Activated CD4-positive, alpha-beta T cell treated with anti-CD3 and anti-CD28 coated beads for 36 hours (primary cell): ENCODE results near the gene GLCCI1. TPM values are rescaled to one million over a fixed set of nuclear protein-coding genes. Genes with fewer than 3 reads are reported as not detected.
A peak's percentile ranks its signal among the peaks of the same experiment; 100 is the strongest.
"Not testable (repeated sequence)": the region's sequence is repeated elsewhere in the genome, so short reads cannot be mapped to it uniquely, and the experiment has no call there.

Source experiments
- ATAC-seq: fragments of 200-7000 bp; cut with Tn5 transposase; one replicate; pipeline ENCODE4 v1.10.0; 2021; ENCODE audit warnings: mild to moderate bottlenecking, moderate library complexity
- CTCF ChIA-PET: fragments of 350-600 bp; sonication (Branson Sonifier 250); formaldehyde crosslinking; loops from one replicate; lab custom pipeline; 2021; ENCODE audit warnings: antibody characterized with exemption; lab: Charles Lee
- POLR2A ChIA-PET: fragments of 350-600 bp; sonication (Branson Sonifier 250); formaldehyde crosslinking; loops from one replicate; lab custom pipeline; 2021; ENCODE audit warnings: antibody characterized with exemption, inconsistent platforms; lab: Charles Lee
- DNase-seq: peaks from one replicate; pipeline ENCODE4 v3.0.0-alpha.2; 2020
- H3K27ac Mint-ChIP-seq: one replicate; pipeline ENCODE4 v1.8.0; 2021; ENCODE audit warnings: mixed read lengths
- H3K27me3 Mint-ChIP-seq: one replicate; pipeline ENCODE4 v1.8.0; 2021; ENCODE audit warnings: mixed read lengths
- H3K36me3 Mint-ChIP-seq: one replicate; pipeline ENCODE4 v1.8.0; 2021; ENCODE audit warnings: low read depth, mixed read lengths
- H3K4me1 Mint-ChIP-seq: one replicate; pipeline ENCODE4 v1.8.0; 2021; ENCODE audit warnings: mixed read lengths
- H3K4me3 Mint-ChIP-seq: one replicate; pipeline ENCODE4 v1.8.0; 2021; ENCODE audit warnings: mild to moderate bottlenecking, moderate library complexity, mixed read lengths
- H3K9me3 Mint-ChIP-seq: one replicate; pipeline ENCODE4 v1.8.0; 2021; ENCODE audit warnings: low read depth, mixed read lengths
- intact Hi-C, 2 experiments: fragments of 100-400 bp; cut with DNase I in 1 of 2; cut with micrococcal nuclease in 1 of 2; formaldehyde crosslinking; loops; one replicate each; pipeline versions ENCODE4 v1.14.2 to v1.15.1; 2022 to 2024; cut with DNase I, micrococcal nuclease
- total RNA-seq, 2 experiments: library from RNA; stranded (reverse); gene quantifications; one replicate each; pipeline ENCODE4 v1.2.3, GENCODE V29; 2021

The GLCCI1 gene
- total RNA-seq, 2 experiments from 2014 or later: 12.3 to 15.1 TPM

DNA sequence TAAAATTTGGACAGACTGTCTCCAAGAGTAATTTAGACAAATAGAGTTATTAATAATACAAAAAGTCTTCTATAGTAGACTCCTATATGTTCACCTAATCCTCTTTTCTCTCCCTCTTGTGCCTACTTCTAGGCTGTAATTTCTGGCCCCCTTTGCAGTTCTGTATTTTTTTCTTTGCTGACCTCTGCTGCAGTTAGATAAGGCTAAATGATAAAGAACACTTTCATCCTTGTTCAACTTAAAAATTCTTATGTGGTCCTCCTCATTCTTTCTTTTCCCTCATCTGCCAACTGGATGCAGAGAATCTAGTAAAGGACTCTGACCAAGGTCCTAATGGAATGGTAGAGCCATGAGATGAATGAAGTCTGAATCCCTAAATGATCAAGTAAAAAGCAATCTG lies 20.1 kb downstream of the GLCCI1 start:
- DNase-seq (no peak), ATAC-seq (no peak)
- peaks cover 16% of the 10 kb centered on the region for H3K36me3 Mint-ChIP-seq
- H3K9me3 Mint-ChIP-seq: peaks cover 18% of the 10 kb centered on the region
- ChIA-PET CTCF (interaction anchor here (1.0 to 1.8 kb wide), 4 partner anchors 9 to 18 kb away, joined by 3 to 13 read pairs (median 4); no protein-coding TSS in a partner anchor), POLR2A (interaction anchor here (0.7 kb wide), 1 partner anchor 15 kb away, joined by 5 read pairs; no protein-coding TSS in a partner anchor)
- intact Hi-C loops: loop anchor here in 1 of 2 experiments (2.0 kb wide), 1 partner anchor 14 kb away; no protein-coding TSS in a partner anchor
- no peaks in the 10 kb centered on the region for H3K27me3 Mint-ChIP-seq
- H3K4me3 Mint-ChIP-seq: no peak overlapping the region
- H3K4me1 Mint-ChIP-seq: peaks cover 54% of the 10 kb centered on the region
- H3K27ac Mint-ChIP-seq: no peak overlapping the region

DNA sequence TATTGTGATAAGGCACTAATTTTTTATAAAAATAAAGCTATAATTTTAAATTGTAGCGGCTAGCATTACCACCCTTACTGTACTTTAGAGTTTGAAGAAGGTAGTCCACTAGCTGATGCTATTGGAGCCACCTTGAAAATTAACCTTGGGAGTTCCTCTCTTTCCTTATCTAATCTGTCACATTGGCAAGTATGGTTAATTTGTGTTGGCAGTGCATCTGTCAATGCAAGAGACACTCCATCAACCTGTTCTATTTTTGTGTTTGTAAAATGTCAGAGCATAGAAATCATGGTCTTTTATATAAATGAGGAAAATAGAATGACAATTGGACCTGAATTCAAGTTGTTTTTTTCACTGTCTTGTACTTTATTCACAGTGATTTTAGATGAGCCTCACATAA lies 20.5 kb downstream of the GLCCI1 start:
- H3K36me3 Mint-ChIP-seq: peaks cover 16% of the 10 kb centered on the region
- peak overlapping the region; percentile 66 for H3K4me3 Mint-ChIP-seq
- CTCF ChIA-PET: interaction anchor here (1.0 to 1.8 kb wide), 4 partner anchors 9 to 18 kb away, joined by 3 to 13 read pairs (median 4); no protein-coding TSS in a partner anchor
- peak overlapping the region; percentile 85 for H3K27ac Mint-ChIP-seq
- no peaks in the 10 kb centered on the region for H3K27me3 Mint-ChIP-seq
- POLR2A ChIA-PET: interaction anchor here (0.7 to 1.0 kb wide), 2 partner anchors 16 to 19 kb away, joined by 5 read pairs; no protein-coding TSS in a partner anchor
- no peak for ATAC-seq
- no peak for DNase-seq
- peaks cover 54% of the 10 kb centered on the region for H3K4me1 Mint-ChIP-seq
- intact Hi-C loops: loop anchor here in 1 of 2 experiments (2.0 kb wide), 1 partner anchor 14 kb away; no protein-coding TSS in a partner anchor
- H3K9me3 Mint-ChIP-seq: peaks cover 18% of the 10 kb centered on the region

DNA sequence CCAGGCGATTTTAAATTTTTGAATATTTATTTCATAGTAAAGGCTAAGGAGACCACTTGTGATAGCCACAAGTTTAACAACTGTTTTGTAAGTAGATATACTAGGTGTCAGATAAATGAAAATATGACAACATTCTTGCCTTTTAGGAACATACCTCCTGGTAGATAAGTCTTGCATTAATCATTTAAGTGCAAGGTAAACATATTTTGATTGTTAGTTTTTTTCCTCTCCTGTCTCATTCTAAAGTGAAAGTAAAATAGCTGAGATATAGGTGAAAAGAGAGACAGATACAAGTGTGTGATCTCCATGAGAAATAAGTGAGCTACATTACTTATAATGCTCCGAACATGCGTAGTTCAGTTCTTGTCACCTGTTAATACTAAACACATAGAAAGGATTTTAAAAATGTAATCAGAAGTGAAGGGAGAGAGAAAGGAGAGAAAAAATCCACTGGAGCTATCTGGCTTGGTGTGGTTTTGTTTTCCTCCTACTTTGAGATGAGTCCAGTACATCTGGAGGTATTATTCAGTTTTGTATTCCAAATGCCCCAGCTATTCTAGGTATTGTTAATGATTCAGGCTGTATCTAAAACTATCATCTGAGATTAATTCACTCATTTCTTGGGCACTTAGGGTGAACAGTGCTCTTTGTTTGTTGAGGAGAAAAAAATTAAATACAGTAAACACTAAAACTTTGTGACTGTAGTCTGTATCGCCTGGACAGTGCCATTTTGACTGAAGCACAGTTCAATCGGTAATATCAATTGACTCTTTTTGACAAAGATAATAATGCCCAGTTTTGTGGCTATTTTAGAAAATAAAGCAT lies 21.2 kb downstream of the GLCCI1 start:
- peak overlapping the region; percentile 66 for H3K4me3 Mint-ChIP-seq
- H3K36me3 Mint-ChIP-seq: peaks cover 17% of the 10 kb centered on the region
- ChIA-PET CTCF (interaction anchor here (0.6 to 1.8 kb wide), 8 partner anchors 8 to 308 kb away, joined by 3 to 13 read pairs (median 4); no protein-coding TSS in a partner anchor), POLR2A (interaction anchor here (0.6 to 1.0 kb wide), 3 partner anchors 13 to 1543 kb away, joined by 3 to 5 read pairs (median 3); no protein-coding TSS in a partner anchor)
- peak overlapping the region; percentile 85 for H3K27ac Mint-ChIP-seq
- no peaks in the 10 kb centered on the region for H3K27me3 Mint-ChIP-seq
- DNase-seq: no peak
- H3K9me3 Mint-ChIP-seq: peaks cover 18% of the 10 kb centered on the region
- H3K4me1 Mint-ChIP-seq: peaks cover 53% of the 10 kb centered on the region
- intact Hi-C loops: loop anchor here in 1 of 2 experiments (2.0 kb wide), 1 partner anchor 15 kb away; no protein-coding TSS in a partner anchor
- peak; percentile 64 for ATAC-seq

DNA sequence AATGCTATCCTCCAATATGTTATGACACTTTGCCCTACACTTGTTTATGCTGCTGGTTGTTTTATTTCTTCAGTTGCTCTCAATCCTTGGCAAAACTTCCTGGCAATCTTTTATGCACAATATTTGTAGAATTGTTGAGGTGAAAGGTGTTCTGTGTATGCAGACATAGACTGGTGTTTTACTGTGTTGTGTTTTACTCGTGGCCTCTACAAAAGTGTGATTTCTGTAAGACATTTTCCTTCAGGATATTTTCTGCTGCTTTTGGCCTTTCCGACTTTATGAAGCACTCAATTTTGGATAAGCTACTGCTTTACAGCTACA lies 21.8 kb downstream of the GLCCI1 start:
- DNase-seq: no peak
- H3K27ac Mint-ChIP-seq: peak overlapping the region; percentile 85
- ChIA-PET CTCF (interaction anchor here (0.6 to 1.8 kb wide), 6 partner anchors 13 to 309 kb away, joined by 3 to 13 read pairs (median 4); no protein-coding TSS in a partner anchor), POLR2A (interaction anchor here (0.6 to 1.0 kb wide), 3 partner anchors 13 to 1544 kb away, joined by 3 to 5 read pairs (median 3); no protein-coding TSS in a partner anchor)
- H3K36me3 Mint-ChIP-seq: peaks cover 20% of the 10 kb centered on the region
- ATAC-seq: no peak
- H3K9me3 Mint-ChIP-seq: peaks cover 21% of the 10 kb centered on the region
- no peaks in the 10 kb centered on the region for H3K27me3 Mint-ChIP-seq
- H3K4me3 Mint-ChIP-seq: peak overlapping the region; percentile 22
- intact Hi-C loops: no loop called here
- H3K4me1 Mint-ChIP-seq: peaks cover 48% of the 10 kb centered on the region

DNA sequence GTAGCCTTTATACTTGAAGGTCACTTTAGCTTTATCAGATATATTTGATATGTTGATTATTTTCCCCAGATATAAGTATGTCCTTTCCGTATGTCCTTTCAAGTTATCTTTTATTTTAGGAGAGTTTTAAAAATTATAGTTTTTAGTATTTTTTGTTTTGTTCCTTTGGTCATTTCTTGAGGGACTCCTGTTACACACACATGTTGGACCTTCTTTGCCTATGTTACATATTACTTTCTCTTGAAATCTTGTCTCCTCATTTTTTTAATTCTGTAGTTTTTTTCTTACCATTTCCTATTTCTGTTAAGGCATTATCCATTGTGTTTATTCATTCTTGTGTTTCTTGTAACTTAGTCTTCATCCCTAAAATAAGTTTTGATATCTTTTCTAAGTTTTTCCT lies 23.9 kb downstream of the GLCCI1 start:
- intact Hi-C loops: no loop called here
- no peak for ATAC-seq
- Mint-ChIP-seq H3K4me3 (no peak overlapping the region), H3K4me1 (peaks cover 45% of the 10 kb centered on the region), H3K27ac (no peak overlapping the region), H3K27me3 (no peaks in the 10 kb centered on the region), H3K36me3 (peaks cover 21% of the 10 kb centered on the region), H3K9me3 (peaks cover 22% of the 10 kb centered on the region)
- ChIA-PET POLR2A (no interaction called here), CTCF (no interaction called here)
- DNase-seq: no peak

DNA sequence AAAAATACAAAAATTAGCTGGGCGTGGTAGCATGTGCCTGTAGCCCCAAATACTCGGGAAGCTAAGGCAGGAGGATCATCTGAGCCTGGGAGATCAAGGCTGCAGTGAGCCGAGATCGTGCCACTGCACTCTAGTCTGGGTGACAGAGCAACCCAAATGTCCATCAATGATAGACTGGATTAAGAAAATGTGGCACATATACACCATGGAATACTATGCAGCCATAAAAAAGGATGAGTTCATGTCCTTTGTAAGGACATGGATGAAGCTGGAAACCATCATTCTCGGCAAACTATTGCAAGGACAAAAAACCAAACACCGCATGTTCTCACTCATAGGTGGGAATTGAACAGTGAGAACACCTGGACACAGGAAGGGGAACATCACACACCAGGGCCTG lies 26.8 kb downstream of the GLCCI1 start:
- peaks cover 21% of the 10 kb centered on the region for H3K36me3 Mint-ChIP-seq
- H3K27ac Mint-ChIP-seq, intact Hi-C loops, H3K27me3 Mint-ChIP-seq, DNase-seq, H3K4me3 Mint-ChIP-seq, ATAC-seq: not testable (repeated sequence)
- POLR2A ChIA-PET: interaction anchor here (0.6 kb wide), 1 partner anchor 68 kb away, joined by 3 read pairs; no protein-coding TSS in a partner anchor
- CTCF ChIA-PET: interaction anchor here (0.6 to 4.0 kb wide), 2 partner anchors 14 to 139 kb away, joined by 3 to 15 read pairs; no protein-coding TSS in a partner anchor
- H3K4me1 Mint-ChIP-seq: peaks cover 24% of the 10 kb centered on the region
- peaks cover 22% of the 10 kb centered on the region for H3K9me3 Mint-ChIP-seq

DNA sequence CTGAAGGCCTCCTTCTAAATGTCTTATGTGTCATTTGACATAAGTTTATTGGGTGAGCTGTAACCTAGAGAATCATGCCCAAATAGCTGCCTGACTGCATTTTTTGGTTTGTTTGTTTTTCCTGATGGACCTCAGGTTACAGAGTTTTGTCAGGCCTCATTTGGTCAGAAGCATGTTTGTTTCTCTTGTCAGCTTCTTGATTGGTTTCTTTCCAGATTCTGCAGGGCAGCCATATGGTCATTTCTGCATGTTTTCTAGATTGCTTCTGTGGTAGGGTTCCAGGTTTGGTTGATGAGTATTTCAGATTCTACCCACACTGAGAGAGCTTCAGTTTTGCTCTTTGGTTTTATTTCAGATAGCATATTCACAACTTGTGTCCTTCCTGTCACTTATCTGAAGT lies 28.0 kb downstream of the GLCCI1 start:
- Mint-ChIP-seq H3K9me3 (peaks cover 25% of the 10 kb centered on the region), H3K27me3 (no peaks in the 10 kb centered on the region), H3K4me3 (no peak overlapping the region), H3K36me3 (peaks cover 24% of the 10 kb centered on the region), H3K4me1 (peaks cover 14% of the 10 kb centered on the region), H3K27ac (peak overlapping the region; percentile 76)
- ATAC-seq (no peak), DNase-seq (no peak)
- ChIA-PET CTCF (interaction anchor here (0.7 to 4.0 kb wide), 4 partner anchors 13 to 194 kb away, joined by 3 to 15 read pairs (median 4); no protein-coding TSS in a partner anchor), POLR2A (interaction anchor here (0.6 kb wide), 1 partner anchor 130 kb away, joined by 4 read pairs; no protein-coding TSS in a partner anchor)
- intact Hi-C loops: no loop called here

DNA sequence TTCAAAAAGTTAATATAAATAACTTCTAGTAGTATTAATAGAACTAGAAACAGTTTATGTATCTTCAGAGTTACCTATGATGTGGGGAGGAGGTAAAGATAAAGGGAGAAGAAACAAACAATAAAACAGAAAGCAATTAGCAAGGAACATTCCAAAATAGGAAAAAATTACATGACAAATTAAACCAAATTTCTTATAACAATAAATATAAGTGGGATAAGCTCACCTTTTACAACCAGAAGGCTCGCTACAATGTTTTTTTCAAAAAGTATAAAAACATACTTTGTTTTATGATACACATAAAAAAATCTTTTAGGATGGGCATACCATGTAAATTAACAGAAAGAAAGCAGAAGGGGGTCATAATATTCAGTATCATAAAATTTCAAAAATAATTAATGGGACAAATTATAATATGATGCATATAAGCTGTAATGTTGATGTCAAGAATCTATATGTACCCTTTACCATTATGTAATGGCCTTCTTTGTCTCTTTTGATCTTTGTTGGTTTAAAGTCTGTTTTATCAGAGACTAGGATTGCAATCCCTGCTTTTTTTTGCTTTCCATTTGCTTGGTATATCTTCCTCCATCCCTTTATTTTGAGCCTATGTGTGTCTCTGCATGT lies 31.8 kb downstream of the GLCCI1 start:
- CTCF ChIA-PET: interaction anchor here (0.6 to 1.2 kb wide), 2 partner anchors 9 to 188 kb away, joined by 3 to 4 read pairs; no protein-coding TSS in a partner anchor
- Mint-ChIP-seq H3K27me3 (no peaks in the 10 kb centered on the region), H3K4me1 (peaks cover 22% of the 10 kb centered on the region), H3K9me3 (peaks cover 8% of the 10 kb centered on the region), H3K27ac (no peak overlapping the region), H3K36me3 (peaks cover 17% of the 10 kb centered on the region), H3K4me3 (no peak overlapping the region)
- ATAC-seq (no peak), DNase-seq (no peak)
- POLR2A ChIA-PET: no interaction called here
- intact Hi-C loops: no loop called here

DNA sequence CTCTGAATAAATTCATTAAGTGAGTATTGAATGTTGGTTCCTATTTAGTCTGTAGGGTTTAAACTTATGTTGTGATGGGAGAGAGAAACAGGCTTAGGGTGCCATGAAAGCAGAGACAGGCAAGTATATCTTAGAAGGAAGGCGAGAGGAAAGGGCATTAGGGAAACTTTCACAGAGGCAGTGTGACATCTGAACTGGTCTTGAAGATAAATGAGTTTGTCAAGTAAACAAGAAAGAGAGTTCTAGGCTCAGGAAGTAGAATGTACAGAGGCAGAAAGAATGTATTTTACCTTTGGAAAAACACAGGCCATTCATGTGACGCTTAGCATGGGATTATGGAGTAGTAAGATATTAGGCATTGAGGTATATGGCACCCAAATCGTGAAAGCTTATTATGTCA lies 34.5 kb downstream of the GLCCI1 start:
- no peak overlapping the region for H3K4me3 Mint-ChIP-seq
- peaks cover 7% of the 10 kb centered on the region for H3K9me3 Mint-ChIP-seq
- intact Hi-C loops: no loop called here
- H3K36me3 Mint-ChIP-seq: peaks cover 30% of the 10 kb centered on the region
- peaks cover 12% of the 10 kb centered on the region for H3K4me1 Mint-ChIP-seq
- H3K27me3 Mint-ChIP-seq: no peaks in the 10 kb centered on the region
- no peak for ATAC-seq
- H3K27ac Mint-ChIP-seq: peak overlapping the region; percentile 1
- ChIA-PET POLR2A (no interaction called here), CTCF (no interaction called here)
- DNase-seq: no peak

DNA sequence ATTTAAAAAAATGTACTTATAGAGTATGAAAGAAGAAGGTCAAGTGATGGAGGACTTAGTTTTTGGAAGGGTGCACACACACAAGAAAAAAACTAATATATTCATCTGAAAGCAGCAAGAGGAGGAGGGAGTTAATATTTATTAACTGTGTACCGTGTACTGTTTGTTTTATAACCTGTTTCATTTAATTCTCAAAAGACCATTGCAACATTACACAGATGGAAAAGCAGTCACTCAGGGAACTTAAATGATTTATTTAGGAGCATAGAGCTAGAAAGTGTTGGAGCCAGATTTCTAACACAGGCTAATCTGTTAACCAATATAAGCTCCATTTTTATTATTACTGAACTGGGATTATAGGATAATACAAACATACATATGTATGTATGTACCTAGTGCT lies 36.7 kb downstream of the GLCCI1 start:
- H3K4me1 Mint-ChIP-seq: peaks cover 9% of the 10 kb centered on the region
- CTCF ChIA-PET: interaction anchor here (0.6 to 1.1 kb wide), 3 partner anchors 16 to 324 kb away, joined by 3 read pairs; no protein-coding TSS in a partner anchor
- intact Hi-C loops: no loop called here
- H3K36me3 Mint-ChIP-seq: peaks cover 35% of the 10 kb centered on the region
- POLR2A ChIA-PET: interaction anchor here (0.6 kb wide), 1 partner anchor 406 kb away, joined by 6 read pairs; no protein-coding TSS in a partner anchor
- ATAC-seq (no peak), DNase-seq (no peak)
- H3K4me3 Mint-ChIP-seq: no peak overlapping the region
- no peak overlapping the region for H3K27ac Mint-ChIP-seq
- H3K27me3 Mint-ChIP-seq: no peaks in the 10 kb centered on the region
- H3K9me3 Mint-ChIP-seq: peaks cover 7% of the 10 kb centered on the region
